GM06990 (cell line): ENCODE results near the gene DCPS.

Experiments used
- DNase-seq: peaks from one replicate; pipeline ENCODE4 v3.0.0-alpha.2; 2011; ENCODE audit not compliant: insufficient read length; ENCODE audit errors: extremely low read depth
- H3K27me3 ChIP-seq: replicated peaks from 2 replicates; pipeline ENCODE4 v1.6.0; 2011; ENCODE audit warnings: low read length; ENCODE audit not compliant: control insufficient read depth, insufficient read depth
- H3K36me3 ChIP-seq: 2 replicates; pipeline ENCODE4 v1.5.1; 2011; ENCODE audit warnings: low read length; ENCODE audit not compliant: control insufficient read depth, insufficient read depth
- H3K4me3 ChIP-seq: replicated peaks from 2 replicates; pipeline ENCODE4 v1.5.1; 2011; ENCODE audit warnings: low read depth, mild to moderate bottlenecking, control low read depth, low read length
- CTCF ChIP-seq: IDR thresholded peaks from 2 replicates; pipeline ENCODE4 v1.5.1; 2011; ENCODE audit warnings: low read length, control low read depth, mild to moderate bottlenecking, inconsistent platforms; ENCODE audit not compliant: insufficient read depth, poor library complexity, severe bottlenecking

DCPS gene

GRCh38 chr11:126327281-126328000 lies 23.6 kb downstream of the DCPS start:
- no peak for TF ChIP-seq CTCF
- no peak for DNase-seq
- no peak overlapping the region for H3K4me3 ChIP-seq

GRCh38 chr11:126328001-126328390 lies 24.1 kb downstream of the DCPS start:
- H3K27me3 ChIP-seq: no peaks in the 10 kb centered on the region
- H3K36me3 ChIP-seq: peaks cover 22% of the 10 kb centered on the region
- no peak overlapping the region for H3K4me3 ChIP-seq
- no peak for TF ChIP-seq CTCF
- no peak for DNase-seq

More at GRCh38 chr11:126327281-126328000, 23.6 kb downstream of the DCPS start:
- Histone ChIP-seq H3K27me3 (no peaks in the 10 kb centered on the region), H3K36me3 (peaks cover 20% of the 10 kb centered on the region)

GRCh38 chr11:126328444-126328843 lies 24.6 kb downstream of the DCPS start:
- H3K27me3 ChIP-seq: no peaks in the 10 kb centered on the region
- H3K4me3 ChIP-seq: no peak overlapping the region
- DNase-seq: no peak
- no peak for TF ChIP-seq CTCF
- H3K36me3 ChIP-seq: peaks cover 22% of the 10 kb centered on the region

- Histone ChIP-seq H3K36me3 (peaks cover 22% of the 10 kb centered on the region), H3K27me3 (no peaks in the 10 kb centered on the region), H3K4me3 (no peak overlapping the region)
- no peak for TF ChIP-seq CTCF
- DNase-seq: no peak
These were observed 25.2 kb downstream of the DCPS start for GRCh38 chr11:126328938-126329643.

- Histone ChIP-seq H3K4me3 (no peak overlapping the region), H3K36me3 (peaks cover 23% of the 10 kb centered on the region), H3K27me3 (no peaks in the 10 kb centered on the region)
- TF ChIP-seq CTCF: no peak
- no peak for DNase-seq
These were observed 25.9 kb downstream of the DCPS start for GRCh38 chr11:126329644-126330211.
